Vagina (tissue), 2 donors: ENCODE results near the gene ACVRL1.

Experiments used
- CTCF ChIP-seq, 3 experiments: fragments of 450-650 bp in 2 of 3; fragments of 200-600 bp in 1 of 3; sonication (generic) in 1 of 3; IDR thresholded peaks; one replicate each; pipeline ENCODE4 v1.5.1; 2017 to 2019; ENCODE audit warnings: antibody characterized with exemption in 3 of 3, mild to moderate bottlenecking in 2 of 3, moderate library complexity in 2 of 3
- POLR2A ChIP-seq, 2 donors: fragments of 450-650 bp; IDR thresholded peaks; one replicate each; pipeline ENCODE4 v1.6.1; 2017; ENCODE audit warnings: antibody characterized with exemption in 2 of 2, mild to moderate bottlenecking in 2 of 2, moderate library complexity in 2 of 2
- POLR2AphosphoS5 ChIP-seq, 2 donors: sonication (generic); formaldehyde crosslinking; IDR thresholded peaks; one replicate each; pipeline ENCODE4 v1.9.0; 2017; ENCODE audit warnings: antibody characterized with exemption in 2 of 2, mild to moderate bottlenecking in 2 of 2, low read depth in 1 of 2; ENCODE audit not compliant: insufficient read depth in 1 of 2

DNA sequence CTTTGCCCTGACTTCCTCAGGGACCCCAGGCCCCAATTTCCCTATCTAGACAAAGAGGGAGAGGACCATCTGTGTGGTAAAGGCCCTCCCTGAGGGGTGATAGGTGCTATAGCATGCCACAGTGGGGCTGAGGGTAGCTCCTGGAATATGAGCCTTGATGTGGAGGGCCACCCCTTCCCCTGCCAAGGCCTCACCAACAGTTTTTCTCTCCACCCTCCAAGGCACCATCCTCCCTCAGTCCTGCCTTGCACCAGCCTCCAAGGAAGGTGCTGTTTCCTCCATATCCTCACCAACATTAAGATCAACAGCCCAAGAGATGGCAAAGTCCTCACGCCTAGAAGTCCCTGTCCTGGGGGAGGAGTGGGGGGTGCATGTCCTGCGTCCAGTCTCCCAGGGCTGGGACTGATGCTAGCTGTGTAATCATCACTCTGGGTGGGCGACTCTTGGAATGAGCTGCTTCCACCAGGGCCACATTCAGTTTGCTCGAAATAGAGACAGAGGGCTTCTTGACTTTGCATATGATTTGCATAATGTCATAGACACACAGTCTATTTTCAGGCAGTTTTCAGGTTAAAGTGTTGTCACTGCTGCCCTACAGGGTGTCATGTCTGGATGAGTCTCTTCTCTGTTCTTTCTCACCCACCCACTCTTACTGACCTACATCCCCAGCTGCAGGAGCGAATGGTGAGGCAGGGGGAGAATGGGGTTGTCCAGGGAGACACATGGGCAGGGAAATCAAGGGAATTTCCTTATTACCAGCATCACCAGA is 17.4 kb downstream of the ACVRL1 start:
- TF ChIP-seq CTCF (IDR thresholded peaks at IDR 0.05) (no peak), POLR2AphosphoS5 (IDR thresholded peaks at IDR 0.05; ENCODE audit: insufficient read depth in 1 of 2, low read depth in 1 of 2) (no peak), POLR2A (IDR thresholded peaks at IDR 0.05) (no peak)
